Neural cell (in vitro differentiated cells): ENCODE measurements around the gene NOD1.

Experiments
- CTCF ChIP-seq: fragments of 450-650 bp; IDR thresholded peaks from 2 replicates; pipeline ENCODE4 v1.5.1; 2014; ENCODE audit warnings: antibody characterized with exemption, mild to moderate bottlenecking, moderate library complexity; ENCODE audit not compliant: poor library complexity, severe bottlenecking
- SMC3 ChIP-seq: fragments of 450-650 bp; conservative IDR thresholded peaks from 2 replicates; pipeline ENCODE4 v1.6.1; 2014; ENCODE audit warnings: antibody characterized with exemption, mild to moderate bottlenecking, moderate library complexity; ENCODE audit not compliant: poor library complexity

GRCh38 chr7:30470771-30471170 lies 7.8 kb downstream of the NOD1 start:
- TF ChIP-seq SMC3 (no peak), CTCF (no peak)
